DND-41 (cell line): ENCODE measurements around the gene TBX19.

Experiments used
- ATAC-seq: fragments of 200-7000 bp; cut with Tn5 transposase; 3 replicates; pipeline ENCODE4 v1.9.1; 2021; ENCODE audit warnings: low read depth; ENCODE audit not compliant: insufficient read depth
- DNase-seq: peaks from one replicate; pipeline ENCODE4 v3.0.0-alpha.2; 2020
- H2AFZ ChIP-seq: 2 replicates; pipeline ENCODE4 v1.6.0; 2012; ENCODE audit warnings: low read depth, low read length
- H3K27ac ChIP-seq: 2 replicates; pipeline ENCODE4 v1.5.1; 2012; ENCODE audit warnings: low read length, inconsistent platforms
- H3K27me3 ChIP-seq: fragments of 200-600 bp; sonication (generic); 2 replicates; pipeline ENCODE4 v1.6.0; 2012; ENCODE audit warnings: low read length, mild to moderate bottlenecking, inconsistent platforms; ENCODE audit not compliant: insufficient read depth, poor library complexity
- H3K36me3 ChIP-seq: 2 replicates; pipeline ENCODE4 v1.5.1; 2012; ENCODE audit warnings: low read length, inconsistent platforms; ENCODE audit not compliant: insufficient read depth
- H3K4me1 ChIP-seq: 2 replicates; pipeline ENCODE4 v1.5.1; 2012; ENCODE audit warnings: mild to moderate bottlenecking, low read length; ENCODE audit not compliant: insufficient read depth
- H3K4me2 ChIP-seq: 2 replicates; pipeline ENCODE4 v1.6.0; 2012; ENCODE audit warnings: mild to moderate bottlenecking, moderate library complexity, low read length, inconsistent platforms; ENCODE audit not compliant: insufficient read depth
- H3K4me3 ChIP-seq, 2 experiments: fragments of 200-600 bp in 1 of 2; shearing (Covaris generic) in 1 of 2; 2 replicates each; pipeline ENCODE4 v1.5.1; 2012 to 2016; ENCODE audit warnings: inconsistent platforms in 2 of 2, low read length in 2 of 2, mild to moderate bottlenecking in 2 of 2, low read depth in 1 of 2, moderate library complexity in 1 of 2
- H3K79me2 ChIP-seq: 2 replicates; pipeline ENCODE4 v1.6.0; 2012; ENCODE audit warnings: low read length, inconsistent platforms; ENCODE audit not compliant: insufficient read depth
- H3K9ac ChIP-seq: 2 replicates; pipeline ENCODE4 v1.6.0; 2012; ENCODE audit warnings: low read depth, mild to moderate bottlenecking, inconsistent platforms, low read length, moderate library complexity
- H3K9me3 ChIP-seq: 2 replicates; pipeline ENCODE4 v1.5.1; 2012; ENCODE audit warnings: low read length, moderate library complexity, mild to moderate bottlenecking, inconsistent platforms; ENCODE audit not compliant: insufficient read depth, severe bottlenecking
- H4K20me1 ChIP-seq: 2 replicates; pipeline ENCODE4 v1.6.0; 2012; ENCODE audit warnings: low read length; ENCODE audit not compliant: insufficient read depth
- CTCF ChIP-seq: IDR thresholded peaks from 2 replicates; pipeline ENCODE4 v1.5.1; 2012; ENCODE audit warnings: borderline replicate concordance, low read length, moderate library complexity, mild to moderate bottlenecking; ENCODE audit not compliant: poor library complexity, severe bottlenecking; ENCODE audit errors: extremely low read depth
- EZH2 ChIP-seq: IDR thresholded peaks from 3 replicates; pipeline ENCODE4 v1.6.1; 2012; ENCODE audit warnings: borderline replicate concordance, low read depth, mild to moderate bottlenecking, moderate library complexity, low read length, inconsistent platforms; ENCODE audit not compliant: severe bottlenecking

The TBX19 gene

GRCh38 chr1:168235937-168236336 is 44.7 kb upstream of the TBX19 start:
- no peaks in the 10 kb centered on the region for H3K27me3 ChIP-seq
- 0 out of 2 replicates have a peak, but pooled peaks cover 2% of the 10 kb centered on the region for H3K4me1 ChIP-seq
- DNase-seq (no peak), ATAC-seq (no peak)
- peaks cover 34% of the 10 kb centered on the region for H4K20me1 ChIP-seq
- no peak overlapping the region for H3K27ac ChIP-seq
- peaks cover 48% of the 10 kb centered on the region for H3K79me2 ChIP-seq
- TF ChIP-seq CTCF, result no peak
- H3K4me2 ChIP-seq, result no peak overlapping the region
- no peak overlapping the region for H2AFZ ChIP-seq
- no peaks in the 10 kb centered on the region for H3K9me3 ChIP-seq
- peaks cover 97% of the 10 kb centered on the region for H3K36me3 ChIP-seq
- no peak overlapping the region for H3K4me3 ChIP-seq
- H3K9ac ChIP-seq, result no peak overlapping the region

- peaks cover 37% of the 10 kb centered on the region for H3K79me2 ChIP-seq
- peaks cover 26% of the 10 kb centered on the region for H4K20me1 ChIP-seq
- TF ChIP-seq EZH2 (no peak), CTCF (no peak)
- H3K4me1 ChIP-seq, result no peaks in the 10 kb centered on the region
- no peak overlapping the region for H3K4me2 ChIP-seq
- H2AFZ ChIP-seq, result no peak overlapping the region
- H3K9ac ChIP-seq, result no peak overlapping the region
- H3K27me3 ChIP-seq, result no peaks in the 10 kb centered on the region
- H3K9me3 ChIP-seq, result no peaks in the 10 kb centered on the region
- no peak overlapping the region for H3K4me3 ChIP-seq
- H3K27ac ChIP-seq, result no peak overlapping the region
- DNase-seq (no peak), ATAC-seq (no peak)
- peaks cover 97% of the 10 kb centered on the region for H3K36me3 ChIP-seq
These were observed 43.7 kb upstream of the TBX19 start for GRCh38 chr1:168236836-168237611.

- Histone ChIP-seq H3K79me2 (peaks cover 13% of the 10 kb centered on the region; the same call in 1 of the 2 replicates), H3K4me1 (no peaks in the 10 kb centered on the region), H3K9ac (no peak overlapping the region), H3K4me3 (no peak overlapping the region), H3K27me3 (no peaks in the 10 kb centered on the region), H4K20me1 (peaks cover 3% of the 10 kb centered on the region; the same call in 1 of the 2 replicates), H3K27ac (no peak overlapping the region), H3K4me2 (no peak overlapping the region), H3K36me3 (peaks cover 91% of the 10 kb centered on the region), H3K9me3 (no peaks in the 10 kb centered on the region), H2AFZ (no peak overlapping the region)
- DNase-seq (no peak), ATAC-seq (no peak)
- TF ChIP-seq CTCF (no peak), EZH2 (no peak)
These were observed 37.5 kb upstream of the TBX19 start for GRCh38 chr1:168243198-168243597.
